Stimulated activated CD4-positive, alpha-beta T cell treated with anti-CD3 and anti-CD28 coated beads, Interleukin-15, amount 100 ng/mL, for 1 hour (primary cell): Measurements from ENCODE around the gene HNRNPA3.
"Not testable (repeated sequence)": the region's sequence is repeated elsewhere in the genome, so short reads cannot be mapped to it uniquely, and the experiment has no call there.

Experiments used
- DNase-seq, 2 donors: peaks; one replicate each; pipeline ENCODE4 v3.0.0-alpha.2; 2020; ENCODE audit warnings: low read depth in 1 of 2, low spot score in 1 of 2

HNRNPA3 gene

DNA sequence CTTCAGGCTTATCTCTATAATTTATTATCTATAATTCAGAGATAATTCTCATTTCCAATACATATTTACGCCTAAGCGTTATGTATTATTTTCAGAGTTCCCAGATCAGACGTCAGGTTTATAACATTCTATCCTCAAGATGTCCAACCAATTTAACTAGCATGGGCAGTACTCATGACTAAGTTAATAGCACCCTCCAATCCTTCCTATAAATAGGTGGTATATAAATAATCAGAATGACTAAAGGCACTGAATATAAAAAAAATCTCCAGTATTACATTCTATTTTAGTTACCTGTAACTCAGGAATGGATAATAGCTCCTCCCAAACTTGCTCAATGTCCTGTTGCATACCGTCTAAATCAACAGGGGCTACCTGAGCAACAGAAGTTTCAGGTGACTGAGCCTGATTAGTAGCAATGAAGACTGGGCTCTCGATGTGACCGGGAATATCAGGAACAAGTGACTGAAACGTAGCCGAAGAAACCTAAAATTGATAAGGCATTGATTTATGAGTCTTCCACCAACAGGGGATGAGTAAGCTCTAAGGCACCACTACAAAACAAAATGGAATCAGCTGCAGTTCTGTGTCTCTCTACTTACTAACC is 19.6 kb downstream of the HNRNPA3 start:
- DNase-seq: no peak

DNA sequence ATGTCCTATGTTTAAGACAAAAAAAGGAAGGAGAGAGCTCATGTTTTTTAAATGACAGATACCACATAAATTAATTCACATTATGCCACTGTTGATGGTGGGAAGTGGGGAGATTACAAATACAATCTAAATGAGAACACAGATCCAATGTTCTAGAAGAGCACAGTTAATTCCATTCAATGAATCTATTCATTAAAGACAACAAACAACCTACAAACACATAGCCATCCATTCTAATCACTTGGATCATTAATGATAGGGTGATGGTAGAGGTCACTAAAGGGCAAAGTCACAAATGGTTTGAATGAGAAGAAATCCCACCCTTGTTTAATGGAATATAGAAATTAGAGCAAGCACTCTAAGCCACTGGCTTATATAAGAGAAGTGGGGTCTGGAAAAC is 21.7 kb downstream of the HNRNPA3 start:
- no peak for DNase-seq

DNA sequence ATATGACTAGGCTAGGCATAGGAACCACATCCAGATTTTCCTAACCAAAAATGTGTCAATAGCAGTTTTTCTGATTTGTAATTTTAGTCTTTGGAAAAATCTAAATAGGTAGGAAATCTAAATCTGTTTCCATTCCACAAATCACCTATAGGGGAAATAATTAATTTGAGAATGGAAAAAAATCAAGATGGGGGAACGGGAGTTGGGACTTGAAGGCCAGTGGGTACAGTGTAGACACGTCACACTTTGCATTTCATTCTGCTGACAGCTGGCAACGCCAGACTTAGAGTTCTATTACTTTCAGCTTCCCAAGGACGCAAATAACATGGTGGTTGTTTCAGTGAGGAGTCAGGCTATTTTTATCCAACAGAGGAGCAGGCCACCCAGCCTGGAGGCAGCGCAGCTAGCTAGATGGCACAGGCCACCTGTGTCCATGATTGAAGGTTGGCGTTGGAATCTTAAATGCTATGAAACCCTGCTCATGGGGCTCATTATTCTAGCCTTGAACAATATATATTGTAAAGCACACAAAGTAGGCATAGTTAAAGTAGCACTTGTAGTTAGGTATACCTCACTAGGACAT is 23.4 kb downstream of the HNRNPA3 start:
- DNase-seq: no peak

DNA sequence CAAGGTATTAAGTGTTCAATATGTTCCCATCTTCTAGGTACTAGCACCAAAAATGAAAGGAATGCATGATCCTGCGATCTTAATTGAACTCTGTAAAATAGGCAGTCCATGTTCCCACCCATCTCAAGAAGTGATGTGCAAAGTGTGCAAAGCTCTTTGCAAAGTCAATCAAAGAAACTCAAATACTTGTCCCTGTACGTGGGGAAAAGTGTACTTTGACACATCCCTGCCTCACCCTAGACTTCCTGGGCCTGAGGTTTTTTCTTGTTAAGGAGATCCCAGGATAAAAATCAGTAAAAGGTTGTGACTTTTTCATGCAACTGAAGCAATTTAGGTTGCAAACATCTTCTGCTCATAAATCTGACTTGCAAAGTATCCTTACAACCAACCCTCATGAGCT is 25.3 kb downstream of the HNRNPA3 start:
- DNase-seq: no peak

DNA sequence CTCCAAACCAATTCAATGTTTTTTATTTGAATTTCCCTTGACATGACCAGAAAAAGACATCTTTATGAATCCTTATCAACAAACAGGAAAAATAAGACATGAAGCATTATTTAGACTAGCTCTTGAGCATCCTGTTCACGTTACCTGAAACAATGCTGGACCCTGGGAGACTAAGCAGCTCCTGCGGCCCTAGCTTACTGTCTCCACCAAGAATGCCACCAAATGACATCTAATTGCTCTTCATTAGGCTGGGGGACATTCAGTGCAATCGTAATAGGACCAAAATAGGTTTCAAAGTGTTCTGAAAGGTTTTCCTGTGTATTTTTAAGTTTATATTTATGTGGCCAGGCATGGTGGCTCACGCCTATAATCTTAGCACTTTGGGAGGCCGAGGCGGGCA is 26.5 kb downstream of the HNRNPA3 start:
- DNase-seq: no peak

DNA sequence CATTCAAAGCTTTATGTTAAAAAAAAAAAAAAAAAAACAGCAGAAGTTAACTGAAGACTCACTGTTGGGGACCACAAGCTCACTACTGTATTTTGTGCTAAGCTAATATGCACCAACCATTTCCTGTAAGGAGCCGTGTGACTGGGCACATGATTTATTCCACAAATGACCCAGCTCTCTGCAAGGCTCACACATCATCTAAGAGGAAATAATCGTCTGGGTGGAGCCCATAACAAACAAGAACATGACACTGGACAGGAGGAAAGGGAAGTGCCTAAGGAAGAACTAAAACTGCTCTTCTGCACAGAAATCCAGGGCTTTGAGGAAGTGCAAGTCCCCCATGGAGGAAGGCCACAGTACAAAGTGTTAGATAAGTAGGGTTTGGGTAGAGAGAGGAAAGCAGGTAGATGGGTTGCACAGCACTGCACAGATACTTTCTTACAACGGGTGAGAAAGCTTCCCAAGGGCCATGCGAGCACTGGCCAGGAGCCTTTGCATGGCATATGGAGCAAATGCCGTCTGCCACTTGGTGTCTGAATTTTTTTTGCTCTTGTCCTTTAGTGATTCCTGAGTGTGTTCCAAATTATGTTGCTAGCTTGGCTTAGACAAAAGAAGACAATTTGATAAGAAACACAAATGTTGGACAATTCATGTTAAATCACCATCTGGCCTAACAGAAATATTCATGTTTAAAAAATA is 27.5 kb downstream of the HNRNPA3 start:
- DNase-seq: no peak

DNA sequence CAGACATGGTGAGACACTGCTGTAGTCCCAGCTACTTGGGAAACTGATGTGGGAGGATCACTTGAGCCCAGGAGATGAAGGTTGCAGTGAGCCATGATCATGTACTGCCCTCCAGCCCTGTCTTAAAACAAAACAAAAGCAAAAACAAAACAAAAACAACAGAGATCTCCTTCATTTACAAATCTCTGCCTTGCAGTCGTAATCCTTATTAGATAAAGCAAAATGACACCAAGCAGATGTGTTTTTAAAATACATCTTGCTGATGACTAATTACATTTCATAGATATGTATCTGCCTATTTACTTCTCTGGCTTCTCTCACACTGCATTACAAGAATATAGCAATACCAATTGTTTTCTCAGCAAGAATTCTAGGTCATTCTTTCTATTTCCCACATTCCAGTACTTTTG is 29.1 kb downstream of the HNRNPA3 start:
- DNase-seq: no peak

DNA sequence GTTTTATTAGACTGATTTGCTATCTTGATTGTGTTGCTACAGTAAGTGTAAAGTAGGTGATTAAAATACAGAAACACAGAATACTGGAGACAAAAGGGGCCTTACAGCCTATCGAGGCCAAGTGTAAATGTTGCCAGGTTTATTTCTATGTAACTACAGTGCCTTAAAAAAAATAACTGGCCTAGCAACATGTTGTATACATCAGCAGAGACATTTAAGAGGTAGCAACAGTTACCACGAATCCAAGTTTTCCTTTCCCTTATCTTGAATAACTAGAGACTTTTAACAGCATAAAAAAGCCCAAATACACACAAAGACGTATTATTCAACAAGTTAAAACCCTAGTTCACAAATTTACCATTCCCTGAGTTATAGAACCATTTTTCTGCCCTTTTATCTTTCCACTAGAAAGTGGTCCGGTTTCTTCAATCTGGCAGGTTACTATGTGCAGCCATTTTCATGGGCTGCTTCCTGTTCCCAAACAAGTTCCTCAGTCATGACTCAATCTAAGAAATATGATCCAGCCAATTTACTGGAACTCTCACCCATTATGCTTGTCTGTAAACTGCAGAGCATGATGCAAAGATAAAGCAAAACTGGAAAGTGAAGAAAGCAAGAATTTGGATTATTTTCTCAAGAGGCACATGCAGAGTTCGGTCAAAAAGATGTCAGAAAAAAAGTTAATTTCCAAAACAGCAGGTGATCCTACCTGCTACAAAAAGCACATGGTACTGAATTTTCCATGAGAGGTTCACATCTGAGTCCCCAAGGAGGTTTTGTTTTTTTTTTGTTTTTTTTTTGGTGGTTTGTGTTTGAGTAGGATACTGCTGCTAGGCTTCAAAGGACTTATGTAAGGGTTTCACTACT is 29.8 kb downstream of the HNRNPA3 start:
- no peak for DNase-seq

DNA sequence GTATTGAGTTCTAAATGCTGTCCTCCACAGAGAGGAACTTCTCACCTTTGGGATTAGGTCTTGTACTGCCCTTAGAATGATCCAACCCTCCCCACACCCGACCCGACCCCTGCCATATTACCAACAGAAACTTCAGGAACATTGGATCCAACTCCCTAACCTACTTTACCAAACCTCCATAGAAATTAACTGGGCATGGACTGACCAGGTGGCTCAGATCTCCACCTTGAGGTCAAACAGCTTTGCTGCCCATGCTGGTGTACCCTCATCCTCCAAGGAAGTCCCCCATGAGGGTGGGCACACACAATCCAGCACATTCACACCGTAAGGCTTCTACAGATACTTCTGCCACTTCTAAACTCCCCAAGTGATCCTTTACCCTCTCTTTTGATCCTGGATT is 30.5 kb downstream of the HNRNPA3 start:
- no peak for DNase-seq

DNA sequence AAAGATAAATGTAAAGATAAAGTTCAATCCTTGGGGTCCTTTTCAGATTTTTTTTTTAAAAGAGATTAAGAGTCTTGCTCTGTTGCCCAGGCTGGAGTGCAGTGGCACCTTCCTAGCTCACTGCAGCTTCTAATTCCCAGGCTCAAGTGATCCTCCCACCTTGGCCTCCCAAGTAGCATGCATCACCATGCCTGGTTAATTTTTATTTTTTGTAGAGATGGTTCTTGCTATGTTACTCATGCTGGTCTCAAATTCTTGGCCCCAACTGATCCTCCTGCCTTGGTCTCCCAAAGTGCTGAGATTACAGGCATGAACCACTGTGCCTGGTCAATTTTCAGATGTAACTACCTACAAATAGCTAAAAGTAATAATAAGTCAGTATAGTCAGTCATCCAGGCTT is 30.9 kb downstream of the HNRNPA3 start:
- no peak for DNase-seq

DNA sequence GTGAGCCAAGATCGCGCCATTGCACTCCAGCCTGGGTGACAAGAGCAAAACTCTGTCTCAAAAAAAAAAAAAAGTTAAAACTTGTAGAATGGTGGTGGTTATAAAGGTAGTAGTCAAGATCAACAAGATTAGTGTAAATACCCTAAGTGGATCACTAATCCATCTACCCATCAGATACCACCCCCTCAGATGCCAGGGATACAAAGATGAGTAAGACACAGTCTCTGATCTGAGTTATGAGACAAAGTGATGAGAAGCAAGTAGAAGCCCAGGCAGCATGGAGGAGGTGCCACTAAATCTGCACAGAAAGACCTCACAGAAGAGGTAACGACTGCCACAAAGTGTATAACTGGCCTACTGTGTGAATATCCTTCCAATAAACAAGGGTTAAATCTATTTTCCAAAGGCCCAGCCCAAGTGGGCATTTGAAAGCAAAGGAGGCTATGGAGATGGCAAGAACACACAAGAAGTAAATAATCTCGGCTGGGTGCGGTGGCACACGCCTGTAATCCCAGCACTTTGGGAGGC is 31.7 kb downstream of the HNRNPA3 start:
- DNase-seq: no peak

DNA sequence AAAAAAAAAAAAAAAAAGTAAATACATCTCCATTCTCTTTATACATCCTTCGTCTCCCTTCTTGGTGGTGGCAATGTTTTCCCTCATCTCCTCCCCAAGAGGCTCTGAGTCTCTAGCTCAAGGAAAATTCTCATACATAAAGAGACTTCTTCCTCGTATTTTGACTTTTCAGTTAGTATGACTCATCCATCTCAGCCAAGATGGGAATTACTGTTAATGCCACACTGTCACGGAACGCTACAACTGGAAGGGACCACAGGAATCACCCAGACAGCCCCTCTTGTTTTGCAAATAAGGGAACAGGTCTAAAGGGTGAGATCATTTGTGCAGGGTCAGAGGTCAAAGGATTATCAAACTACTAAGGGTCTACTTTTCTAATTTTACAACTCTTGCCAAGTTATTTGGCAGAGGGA is 32.4 kb downstream of the HNRNPA3 start:
- no peak for DNase-seq

DNA sequence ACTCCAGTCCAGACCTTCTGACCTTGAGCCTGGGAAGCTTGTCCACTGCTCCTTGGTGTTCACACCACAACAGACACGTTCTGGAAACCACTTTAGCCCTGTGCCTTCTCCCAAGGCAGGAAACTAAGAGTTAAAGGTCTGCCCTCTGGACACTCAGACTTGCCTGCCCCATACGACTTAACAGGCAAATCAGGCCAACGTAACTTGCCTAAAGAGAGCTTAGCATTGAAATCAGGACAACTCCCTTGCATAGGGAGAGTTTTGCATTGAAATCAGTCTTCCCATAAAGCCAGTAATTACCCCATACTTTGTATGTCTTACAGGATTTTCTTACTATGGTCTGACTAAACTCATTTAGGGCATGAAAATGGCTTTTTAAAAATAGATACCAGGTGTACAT is 33.4 kb downstream of the HNRNPA3 start:
- DNase-seq: no peak

DNA sequence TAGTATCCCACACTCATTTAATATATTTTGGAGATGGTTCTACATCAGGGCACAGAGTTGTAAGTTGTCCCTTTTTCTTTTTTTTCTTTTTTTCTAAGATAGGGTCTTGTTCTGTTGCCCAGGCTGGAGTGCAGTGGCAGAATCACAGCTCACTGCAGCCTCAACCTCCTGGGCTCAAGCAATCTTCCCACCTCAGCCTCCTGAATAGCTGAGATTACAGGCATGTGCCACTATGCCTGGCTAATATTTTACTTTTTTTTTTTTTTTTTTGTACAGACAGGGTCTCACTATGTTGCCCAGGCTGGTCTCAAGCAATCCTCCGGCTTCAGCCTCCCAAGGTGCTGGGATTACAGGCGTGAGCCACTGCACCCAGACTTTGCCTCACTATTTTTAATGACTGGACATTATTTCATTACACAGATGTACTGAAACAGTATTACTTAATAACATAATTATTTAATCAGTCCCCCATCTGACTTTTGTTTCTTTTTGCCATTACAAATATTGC is 34.0 kb downstream of the HNRNPA3 start:
- not testable (repeated sequence) for DNase-seq

DNA sequence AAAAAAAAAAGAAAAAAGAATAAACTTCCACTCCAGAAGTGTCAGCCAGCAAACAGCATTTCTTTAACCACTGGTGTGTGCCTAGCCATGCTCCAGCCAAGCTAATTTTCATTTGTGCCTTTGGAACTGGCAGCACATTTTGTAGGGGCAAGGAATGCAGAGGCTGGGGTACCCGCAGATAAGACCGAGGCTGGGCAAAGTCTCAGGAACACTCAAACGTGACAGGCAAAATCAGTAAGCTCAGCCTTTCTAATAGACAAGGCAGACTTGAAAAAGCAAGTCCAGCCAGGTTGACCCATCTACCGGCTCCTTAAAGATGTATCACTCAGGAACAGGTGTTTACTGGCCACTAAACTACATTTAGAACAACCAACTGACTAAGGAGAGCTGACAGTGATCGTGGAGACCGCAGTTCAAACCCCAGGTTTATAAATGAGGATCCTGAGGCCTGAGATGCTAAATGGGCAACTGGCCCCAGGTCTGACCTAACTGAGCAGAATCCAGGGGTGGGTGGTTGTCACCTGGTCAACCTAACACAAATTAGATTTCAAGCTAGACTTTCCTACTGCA is 35.2 kb downstream of the HNRNPA3 start:
- no peak for DNase-seq

DNA sequence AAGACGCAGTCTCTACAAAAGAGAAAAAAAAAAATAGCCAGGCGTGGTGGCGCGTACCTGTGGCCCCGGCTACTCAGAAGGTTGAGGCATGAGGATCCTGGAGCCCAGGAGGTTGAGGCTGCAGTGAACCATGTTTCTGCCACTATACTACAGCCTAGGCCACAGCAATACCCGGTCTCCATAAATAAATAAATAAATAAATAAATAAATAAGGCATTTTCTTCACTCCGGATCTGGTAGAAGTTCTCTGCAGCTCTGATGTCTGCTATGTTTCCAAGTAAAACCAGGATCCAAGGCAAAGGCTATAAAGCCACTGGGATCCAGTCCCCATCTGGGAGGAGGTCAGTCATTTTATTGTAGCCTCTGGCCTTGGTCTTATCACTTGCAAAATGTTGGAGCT is 36.4 kb downstream of the HNRNPA3 start:
- DNase-seq: no peak

DNA sequence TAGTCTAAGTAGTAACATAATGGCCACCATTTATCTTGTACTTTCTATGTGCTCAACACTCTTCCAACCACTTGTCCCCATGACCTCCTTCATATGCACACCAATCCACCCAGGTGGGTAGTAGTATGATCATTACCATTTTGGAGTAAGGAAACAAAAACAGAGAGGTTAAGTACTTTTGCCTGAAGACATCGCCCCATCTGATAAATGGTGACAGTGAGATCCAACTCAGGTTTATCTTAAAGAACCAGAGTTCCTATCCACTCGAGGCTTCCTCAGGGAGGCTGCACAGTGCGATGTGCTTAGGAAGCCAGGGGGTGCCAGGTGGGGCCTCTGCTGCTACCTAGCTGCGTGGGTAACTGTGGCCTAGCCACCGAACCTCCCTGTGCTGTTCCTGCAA is 37.9 kb downstream of the HNRNPA3 start:
- no peak for DNase-seq

DNA sequence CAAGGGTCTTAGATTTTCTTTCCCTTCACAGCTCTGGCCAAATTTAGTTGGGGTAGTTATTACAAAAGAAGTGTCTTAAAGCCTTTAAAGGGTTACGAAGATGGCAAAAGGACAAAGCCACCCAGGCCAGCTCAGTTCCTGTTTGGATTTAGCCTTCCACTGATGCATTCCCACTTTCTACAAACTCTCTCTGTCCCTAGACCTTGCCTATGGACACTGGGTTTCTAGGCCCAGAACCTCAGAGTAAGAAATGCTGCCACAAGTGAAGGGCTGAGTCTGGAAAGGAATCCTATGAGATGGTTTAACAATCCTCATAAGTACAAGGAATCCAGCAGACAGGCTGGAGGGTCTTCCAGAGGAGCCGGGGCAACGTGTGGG is 38.6 kb downstream of the HNRNPA3 start:
- no peak for DNase-seq

DNA sequence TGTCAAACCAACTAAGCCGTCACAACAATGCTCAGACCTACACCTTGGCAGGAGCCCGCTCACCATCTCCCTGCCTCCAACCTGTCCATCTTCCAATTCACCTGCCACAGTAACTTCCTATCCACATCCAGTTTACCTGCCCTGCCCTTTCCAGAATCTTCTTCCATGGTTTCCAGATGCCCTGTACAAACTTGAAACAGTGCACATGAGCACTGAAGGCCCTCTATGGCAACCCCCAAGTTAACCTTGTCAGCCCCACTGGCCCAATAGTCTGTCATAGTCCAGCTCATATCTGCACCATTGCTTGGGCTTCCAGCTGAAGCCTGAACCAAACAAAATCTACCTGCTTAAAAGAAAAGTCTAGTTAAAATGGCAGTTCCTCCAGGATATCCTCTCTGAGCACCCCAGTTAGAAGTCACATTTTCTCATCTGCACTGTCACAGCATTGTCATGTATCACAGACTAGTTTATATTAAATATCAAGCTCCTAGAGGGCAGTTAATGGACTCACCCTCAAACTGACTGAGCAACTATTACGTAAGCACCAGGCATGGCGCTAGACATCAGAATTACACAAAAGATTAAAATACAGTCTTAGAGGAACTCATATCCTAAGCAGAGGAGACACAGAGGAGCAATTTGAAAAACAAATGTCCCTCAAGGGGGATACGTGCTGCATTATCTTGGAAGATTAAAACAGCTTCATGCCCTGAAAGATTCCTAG is 40.4 kb downstream of the HNRNPA3 start:
- no peak for DNase-seq

DNA sequence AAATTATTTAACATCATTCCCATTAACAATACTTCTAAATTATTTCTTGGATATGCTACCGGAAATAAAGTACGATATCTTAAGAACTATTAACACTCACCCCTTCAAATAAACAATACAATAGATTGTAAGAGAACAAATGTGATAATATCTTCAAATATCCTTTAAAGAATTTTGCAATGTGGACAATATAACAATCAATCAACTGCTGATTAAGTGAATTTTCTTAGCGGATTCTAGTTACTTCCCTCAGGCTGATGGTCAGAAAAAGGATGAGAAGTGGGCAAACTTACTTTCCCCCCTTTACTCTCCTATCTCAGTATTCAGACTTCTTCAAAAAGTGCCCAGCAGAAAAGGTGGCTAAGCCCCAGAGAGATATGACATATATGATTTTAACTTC is 41.1 kb downstream of the HNRNPA3 start:
- no peak for DNase-seq
